GM23338 (cell line): Measurements from ENCODE around the gene TRAPPC12. TPM values are rescaled to one million over a fixed set of nuclear protein-coding genes. Genes with fewer than 3 reads are reported as not detected.
A peak's percentile ranks its signal among the peaks of the same experiment; 100 is the strongest.

Experiments used
- ATAC-seq: fragments of 200-7000 bp; cut with Tn5 transposase; 3 replicates; pipeline ENCODE4 v1.9.1; 2020
- DNase-seq: peaks from one replicate; pipeline ENCODE4 v3.0.0-alpha.2; 2015; ENCODE audit warnings: low spot score
- H2AFZ ChIP-seq: fragments of 200-600 bp; sonication (generic); 2 replicates; pipeline ENCODE4 v1.8.0; 2016; ENCODE audit warnings: antibody characterized with exemption, mild to moderate bottlenecking, moderate library complexity
- H3F3A ChIP-seq: fragments of 200-600 bp; sonication (generic); replicated peaks from 2 replicates; pipeline ENCODE4 v1.8.0; 2017; ENCODE audit warnings: antibody characterized with exemption, mixed run types, low read depth
- H3K27ac ChIP-seq: fragments of 200-600 bp; sonication (generic); 2 replicates; pipeline ENCODE4 v1.6.1; 2016; ENCODE audit warnings: low read depth
- H3K27me3 ChIP-seq: fragments of 200-600 bp; sonication (generic); 2 replicates; pipeline ENCODE4 v1.8.0; 2016; ENCODE audit warnings: mild to moderate bottlenecking, mixed run types, moderate library complexity; ENCODE audit not compliant: insufficient read depth
- H3K36me3 ChIP-seq: fragments of 200-600 bp; sonication (generic); 2 replicates; pipeline ENCODE4 v1.8.0; 2016; ENCODE audit warnings: mild to moderate bottlenecking; ENCODE audit not compliant: insufficient read depth
- H3K4me1 ChIP-seq: fragments of 200-600 bp; sonication (generic); 2 replicates; pipeline ENCODE4 v1.8.0; 2016; ENCODE audit warnings: mild to moderate bottlenecking, moderate library complexity; ENCODE audit not compliant: insufficient read depth
- H3K4me2 ChIP-seq: fragments of 200-600 bp; sonication (generic); 2 replicates; pipeline ENCODE4 v1.7.1; 2017; ENCODE audit warnings: mixed run types
- H3K4me3 ChIP-seq: fragments of 200-600 bp; sonication (generic); 2 replicates; pipeline ENCODE4 v1.6.1; 2016; ENCODE audit warnings: mixed run types
- H3K79me2 ChIP-seq: fragments of 200-600 bp; sonication (generic); replicated peaks from 2 replicates; pipeline ENCODE4 v1.8.0; 2017; ENCODE audit warnings: mild to moderate bottlenecking; ENCODE audit not compliant: insufficient read depth
- H3K9me2 ChIP-seq: fragments of 200-600 bp; sonication (generic); 2 replicates; pipeline ENCODE4 v1.8.0; 2017; ENCODE audit not compliant: insufficient read depth
- H4K20me1 ChIP-seq: fragments of 200-600 bp; sonication (generic); replicated peaks from 2 replicates; pipeline ENCODE4 v1.8.0; 2017; ENCODE audit warnings: mild to moderate bottlenecking; ENCODE audit not compliant: insufficient read depth
- H3K27ac Mint-ChIP-seq: 2 replicates; pipeline ENCODE4 v1.8.0; 2020; ENCODE audit warnings: inconsistent platforms, mild to moderate bottlenecking, moderate library complexity, mixed read lengths
- H3K27me3 Mint-ChIP-seq: 3 replicates; pipeline ENCODE4 v1.8.0; 2022; ENCODE audit warnings: low read depth, mild to moderate bottlenecking, moderate library complexity, mixed read lengths, inconsistent platforms; ENCODE audit not compliant: insufficient read depth, poor library complexity
- H3K36me3 Mint-ChIP-seq: 3 replicates; pipeline ENCODE4 v1.8.0; 2021; ENCODE audit warnings: low read depth, mild to moderate bottlenecking, inconsistent platforms, moderate library complexity, mixed read lengths
- H3K4me1 Mint-ChIP-seq: 3 replicates; pipeline ENCODE4 v1.8.0; 2020; ENCODE audit warnings: mild to moderate bottlenecking, inconsistent platforms, mixed read lengths
- H3K4me3 Mint-ChIP-seq: 3 replicates; pipeline ENCODE4 v1.8.0; 2021; ENCODE audit warnings: moderate library complexity, mild to moderate bottlenecking, inconsistent platforms, mixed read lengths
- H3K9me3 Mint-ChIP-seq: 3 replicates; pipeline ENCODE4 v1.8.0; 2020; ENCODE audit warnings: moderate library complexity, mild to moderate bottlenecking, inconsistent platforms, mixed read lengths
- EZH2 ChIP-seq: fragments of 200-600 bp; sonication (generic); IDR thresholded peaks from one replicate; pipeline ENCODE4 v1.8.0; 2017; ENCODE audit warnings: antibody characterized with exemption, mild to moderate bottlenecking, low read depth; ENCODE audit not compliant: unreplicated experiment
- JUNB ChIP-seq: IDR thresholded peaks from one replicate; pipeline ENCODE4 v1.6.1; 2016; ENCODE audit warnings: antibody characterized with exemption; ENCODE audit not compliant: unreplicated experiment
- POLR2AphosphoS5 ChIP-seq: IDR thresholded peaks from 2 replicates; pipeline ENCODE4 v1.6.1; 2016; ENCODE audit warnings: antibody characterized with exemption, low read depth
- STAT1 ChIP-seq: IDR thresholded peaks from one replicate; pipeline ENCODE4 v1.6.1; 2016; ENCODE audit warnings: antibody characterized with exemption; ENCODE audit not compliant: unreplicated experiment
- ZNF114 ChIP-seq: fragments of 250-450 bp; sonication (Bioruptor Pico); IDR thresholded peaks from 2 replicates; pipeline ENCODE4 v1.5.0; 2020; ENCODE audit warnings: mild to moderate bottlenecking, moderate library complexity
- polyA plus RNA-seq: library from polyadenylated mRNA; unstranded; fragments of >200 nt; fragmentation: Nextera tagmentation; extraction: Ambion mirVana; gene quantifications from 2 replicates; pipeline ENCODE4 v1.2.1, GENCODE V29; 2016
- total RNA-seq: library from RNA; depleted of rRNA; stranded (reverse); fragments of >200 nt; shearing (Covaris generic); gene quantifications from 2 replicates; pipeline ENCODE4 v1.2.3, GENCODE V29; 2014
- TF ChIP-seq, protein P1 (sequence below), 2 experiments: fragments of 200-600 bp in 1 of 2; sonication (generic) in 1 of 2; conservative IDR thresholded peaks; 2 replicates each; pipeline versions ENCODE4 v1.5.1 to v1.6.1; 2016 to 2017; ENCODE audit warnings: antibody characterized with exemption in 2 of 2, low read depth in 2 of 2, mild to moderate bottlenecking in 2 of 2, moderate library complexity in 1 of 2
- TF ChIP-seq, protein P2 (sequence below): IDR thresholded peaks from 2 replicates; pipeline ENCODE4 v1.6.1; 2016; ENCODE audit warnings: antibody characterized with exemption
- TF ChIP-seq, protein P3 (sequence below): IDR thresholded peaks from one replicate; pipeline ENCODE4 v1.6.1; 2018; ENCODE audit warnings: antibody characterized with exemption; ENCODE audit not compliant: unreplicated experiment

TRAPPC12 gene
- total and polyA plus RNA-seq, 2 experiments from 2014 or later = 48.9 to 57.7 TPM

DNA sequence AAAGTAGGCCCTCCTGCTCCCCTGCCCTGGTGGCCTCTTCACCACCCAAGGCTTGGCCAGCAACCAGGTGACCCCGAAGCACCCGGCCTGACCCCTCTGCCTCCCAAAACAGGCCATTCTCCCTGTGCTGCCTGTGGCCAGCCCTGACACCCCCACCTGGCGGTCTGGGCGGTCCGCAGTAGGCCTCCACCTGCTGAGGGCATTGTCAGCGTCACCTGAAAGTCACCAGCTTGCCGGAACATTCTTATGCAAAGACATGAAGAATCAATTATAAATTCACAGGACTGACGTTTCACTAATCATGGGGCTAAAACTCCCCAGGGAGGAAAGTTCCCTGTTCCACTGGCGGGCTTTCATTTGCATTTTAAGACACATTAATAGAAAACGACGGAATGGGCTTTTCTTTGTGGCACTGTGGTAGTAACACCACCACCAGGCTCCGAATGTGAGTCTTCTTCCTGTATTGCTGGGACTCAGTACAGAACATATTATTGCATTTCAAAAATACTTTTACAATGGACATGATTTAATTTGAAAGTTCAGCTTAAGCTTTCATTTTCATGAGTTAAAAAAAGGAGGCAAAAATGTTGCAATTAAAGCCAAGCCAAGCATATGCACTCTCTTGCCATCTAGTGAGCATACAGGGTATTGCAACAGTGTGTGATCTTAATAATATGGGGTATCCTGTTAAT lies 82.5 kb downstream of the TRAPPC12 start:
- Mint-ChIP-seq H3K9me3 (no peaks in the 10 kb centered on the region), H3K27ac (peak overlapping the region; percentile 71; the same call in 1 of the 2 replicates), H3K36me3 (peaks cover 7% of the 10 kb centered on the region), H3K4me1 (peaks cover 28% of the 10 kb centered on the region), H3K4me3 (no peak overlapping the region; the same call in 2 of the 3 replicates), H3K27me3 (peaks cover 2% of the 10 kb centered on the region)
- DNase-seq = peak; percentile 76
- no peaks in the 10 kb centered on the region for H3K9me2 ChIP-seq
- ATAC-seq = peak; percentile 54
- no peaks in the 10 kb centered on the region for H3K4me1 ChIP-seq
- H3K36me3 ChIP-seq = no peaks in the 10 kb centered on the region
- H3K27me3 ChIP-seq = no peaks in the 10 kb centered on the region
- no peak overlapping the region for H3K27ac ChIP-seq
- H3K79me2 ChIP-seq = no peaks in the 10 kb centered on the region
- no peaks in the 10 kb centered on the region for H3F3A ChIP-seq
- H2AFZ ChIP-seq = no peak overlapping the region
- no peak overlapping the region for H3K4me2 ChIP-seq
- no peak overlapping the region for H3K4me3 ChIP-seq
- TF ChIP-seq POLR2AphosphoS5 = no peak
- TF ChIP-seq, protein P1, sequence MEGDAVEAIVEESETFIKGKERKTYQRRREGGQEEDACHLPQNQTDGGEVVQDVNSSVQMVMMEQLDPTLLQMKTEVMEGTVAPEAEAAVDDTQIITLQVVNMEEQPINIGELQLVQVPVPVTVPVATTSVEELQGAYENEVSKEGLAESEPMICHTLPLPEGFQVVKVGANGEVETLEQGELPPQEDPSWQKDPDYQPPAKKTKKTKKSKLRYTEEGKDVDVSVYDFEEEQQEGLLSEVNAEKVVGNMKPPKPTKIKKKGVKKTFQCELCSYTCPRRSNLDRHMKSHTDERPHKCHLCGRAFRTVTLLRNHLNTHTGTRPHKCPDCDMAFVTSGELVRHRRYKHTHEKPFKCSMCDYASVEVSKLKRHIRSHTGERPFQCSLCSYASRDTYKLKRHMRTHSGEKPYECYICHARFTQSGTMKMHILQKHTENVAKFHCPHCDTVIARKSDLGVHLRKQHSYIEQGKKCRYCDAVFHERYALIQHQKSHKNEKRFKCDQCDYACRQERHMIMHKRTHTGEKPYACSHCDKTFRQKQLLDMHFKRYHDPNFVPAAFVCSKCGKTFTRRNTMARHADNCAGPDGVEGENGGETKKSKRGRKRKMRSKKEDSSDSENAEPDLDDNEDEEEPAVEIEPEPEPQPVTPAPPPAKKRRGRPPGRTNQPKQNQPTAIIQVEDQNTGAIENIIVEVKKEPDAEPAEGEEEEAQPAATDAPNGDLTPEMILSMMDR (conservative IDR thresholded peaks at IDR 0.05; ENCODE audit: low read depth in 2 of 2) = peak; percentile 68 to 89
- TF ChIP-seq STAT1 = no peak
- TF ChIP-seq, protein P2, sequence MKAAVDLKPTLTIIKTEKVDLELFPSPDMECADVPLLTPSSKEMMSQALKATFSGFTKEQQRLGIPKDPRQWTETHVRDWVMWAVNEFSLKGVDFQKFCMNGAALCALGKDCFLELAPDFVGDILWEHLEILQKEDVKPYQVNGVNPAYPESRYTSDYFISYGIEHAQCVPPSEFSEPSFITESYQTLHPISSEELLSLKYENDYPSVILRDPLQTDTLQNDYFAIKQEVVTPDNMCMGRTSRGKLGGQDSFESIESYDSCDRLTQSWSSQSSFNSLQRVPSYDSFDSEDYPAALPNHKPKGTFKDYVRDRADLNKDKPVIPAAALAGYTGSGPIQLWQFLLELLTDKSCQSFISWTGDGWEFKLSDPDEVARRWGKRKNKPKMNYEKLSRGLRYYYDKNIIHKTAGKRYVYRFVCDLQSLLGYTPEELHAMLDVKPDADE = no peak
- no peaks in the 10 kb centered on the region for H4K20me1 ChIP-seq

DNA sequence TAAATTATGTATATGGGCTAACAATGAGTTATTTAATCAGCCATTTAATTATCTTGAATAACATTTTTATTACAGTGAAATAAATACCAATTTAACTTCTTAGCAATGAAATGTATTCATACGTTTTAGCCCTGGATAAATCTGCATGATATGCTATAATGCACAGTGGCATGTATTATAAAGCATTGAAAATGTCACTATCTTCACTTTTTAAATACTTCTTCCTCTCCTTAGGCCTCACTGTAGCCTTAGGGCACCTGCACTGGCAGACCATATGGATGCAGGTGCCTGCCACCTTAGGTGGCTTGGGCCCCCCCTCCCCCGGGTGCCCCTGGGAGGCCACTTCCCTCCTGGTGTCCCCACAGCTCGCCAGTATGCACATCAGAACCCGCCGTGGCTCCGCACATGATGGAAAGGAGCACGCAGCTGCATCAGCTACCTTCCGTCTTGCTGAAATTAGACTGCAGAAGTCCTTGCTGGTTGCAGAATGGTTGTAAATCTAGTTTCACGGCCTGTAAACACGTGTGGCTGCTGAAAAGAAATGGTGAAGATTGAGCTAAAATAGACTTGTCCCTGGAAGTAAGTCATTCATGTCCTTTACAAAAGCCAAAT lies 83.1 kb downstream of the TRAPPC12 start:
- Histone ChIP-seq H3K27me3 (no peaks in the 10 kb centered on the region), H3K9me2 (no peaks in the 10 kb centered on the region), H3K79me2 (no peaks in the 10 kb centered on the region), H4K20me1 (no peaks in the 10 kb centered on the region), H3K36me3 (no peaks in the 10 kb centered on the region), H3F3A (no peaks in the 10 kb centered on the region), H3K27ac (0 out of 2 replicates have a peak overlapping the region, but pooled peaks have one; percentile 15), H2AFZ (no peak overlapping the region), H3K4me1 (no peaks in the 10 kb centered on the region), H3K4me3 (no peak overlapping the region), H3K4me2 (peak overlapping the region; percentile 32; the same call in 1 of the 2 replicates)
- H3K36me3 Mint-ChIP-seq = peaks cover 12% of the 10 kb centered on the region
- H3K4me1 Mint-ChIP-seq = peaks cover 28% of the 10 kb centered on the region
- H3K9me3 Mint-ChIP-seq = no peaks in the 10 kb centered on the region
- H3K27ac Mint-ChIP-seq = peak overlapping the region; percentile 20; the same call in 1 of the 2 replicates
- ATAC-seq (no peak), DNase-seq (no peak)
- H3K4me3 Mint-ChIP-seq = no peak overlapping the region
- H3K27me3 Mint-ChIP-seq = peaks cover 6% of the 10 kb centered on the region
- TF ChIP-seq, protein P1 (conservative IDR thresholded peaks at IDR 0.05; ENCODE audit: low read depth in 2 of 2) = no peak
- no peak for TF ChIP-seq EZH2
- TF ChIP-seq, protein P2 = no peak
- TF ChIP-seq ZNF114 (CRISPR knock-in tag) = no peak
- TF ChIP-seq, protein P3, sequence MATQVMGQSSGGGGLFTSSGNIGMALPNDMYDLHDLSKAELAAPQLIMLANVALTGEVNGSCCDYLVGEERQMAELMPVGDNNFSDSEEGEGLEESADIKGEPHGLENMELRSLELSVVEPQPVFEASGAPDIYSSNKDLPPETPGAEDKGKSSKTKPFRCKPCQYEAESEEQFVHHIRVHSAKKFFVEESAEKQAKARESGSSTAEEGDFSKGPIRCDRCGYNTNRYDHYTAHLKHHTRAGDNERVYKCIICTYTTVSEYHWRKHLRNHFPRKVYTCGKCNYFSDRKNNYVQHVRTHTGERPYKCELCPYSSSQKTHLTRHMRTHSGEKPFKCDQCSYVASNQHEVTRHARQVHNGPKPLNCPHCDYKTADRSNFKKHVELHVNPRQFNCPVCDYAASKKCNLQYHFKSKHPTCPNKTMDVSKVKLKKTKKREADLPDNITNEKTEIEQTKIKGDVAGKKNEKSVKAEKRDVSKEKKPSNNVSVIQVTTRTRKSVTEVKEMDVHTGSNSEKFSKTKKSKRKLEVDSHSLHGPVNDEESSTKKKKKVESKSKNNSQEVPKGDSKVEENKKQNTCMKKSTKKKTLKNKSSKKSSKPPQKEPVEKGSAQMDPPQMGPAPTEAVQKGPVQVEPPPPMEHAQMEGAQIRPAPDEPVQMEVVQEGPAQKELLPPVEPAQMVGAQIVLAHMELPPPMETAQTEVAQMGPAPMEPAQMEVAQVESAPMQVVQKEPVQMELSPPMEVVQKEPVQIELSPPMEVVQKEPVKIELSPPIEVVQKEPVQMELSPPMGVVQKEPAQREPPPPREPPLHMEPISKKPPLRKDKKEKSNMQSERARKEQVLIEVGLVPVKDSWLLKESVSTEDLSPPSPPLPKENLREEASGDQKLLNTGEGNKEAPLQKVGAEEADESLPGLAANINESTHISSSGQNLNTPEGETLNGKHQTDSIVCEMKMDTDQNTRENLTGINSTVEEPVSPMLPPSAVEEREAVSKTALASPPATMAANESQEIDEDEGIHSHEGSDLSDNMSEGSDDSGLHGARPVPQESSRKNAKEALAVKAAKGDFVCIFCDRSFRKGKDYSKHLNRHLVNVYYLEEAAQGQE = no peak
- no peak for TF ChIP-seq JUNB
- TF ChIP-seq POLR2AphosphoS5 = no peak
